HG03095 (cell line): Measurements from ENCODE around the gene PPFIA2.

ENCODE experiments used
- ATAC-seq: cut with Tn5 transposase; IDR thresholded peaks from one replicate; pipeline ENCODE4 v1.9.1; 2021; ENCODE audit warnings: moderate library complexity; ENCODE audit not compliant: unreplicated experiment

The PPFIA2 gene

GRCh38 chr12:81564237-81564636, 194.9 kb downstream of the PPFIA2 start:
- ATAC-seq, result no peak

GRCh38 chr12:81558031-81558430, 201.1 kb downstream of the PPFIA2 start:
- no peak for ATAC-seq

- ATAC-seq, result no peak
These were observed 212.3 kb downstream of the PPFIA2 start for GRCh38 chr12:81546811-81547210.

- ATAC-seq, result no peak
These were observed 215.5 kb downstream of the PPFIA2 start for GRCh38 chr12:81543621-81544139.

GRCh38 chr12:81542065-81543010, 216.8 kb downstream of the PPFIA2 start:
- ATAC-seq, result no peak

- ATAC-seq, result no peak
These were observed 218.0 kb downstream of the PPFIA2 start for GRCh38 chr12:81541121-81541520.

- no peak for ATAC-seq
These were observed 219.9 kb downstream of the PPFIA2 start for GRCh38 chr12:81539279-81539678.

- ATAC-seq, result no peak
These were observed 226.1 kb downstream of the PPFIA2 start for GRCh38 chr12:81533054-81533453.

- ATAC-seq, result no peak
These were observed 228.8 kb downstream of the PPFIA2 start for GRCh38 chr12:81530352-81530751.

- peak; percentile 64 for ATAC-seq
These were observed 238.8 kb downstream of the PPFIA2 start for GRCh38 chr12:81520064-81520945.

- no peak for ATAC-seq
These were observed 240.5 kb downstream of the PPFIA2 start for GRCh38 chr12:81518638-81519037.

GRCh38 chr12:81517296-81517695, 241.9 kb downstream of the PPFIA2 start:
- ATAC-seq, result no peak

- no peak for ATAC-seq
These were observed 256.0 kb downstream of the PPFIA2 start for GRCh38 chr12:81502912-81503695.

GRCh38 chr12:81500788-81501187, 258.4 kb downstream of the PPFIA2 start:
- no peak for ATAC-seq

- no peak for ATAC-seq
These were observed 259.3 kb downstream of the PPFIA2 start for GRCh38 chr12:81499809-81500208.

- ATAC-seq, result no peak
These were observed 266.9 kb downstream of the PPFIA2 start for GRCh38 chr12:81492131-81492720.

GRCh38 chr12:81472934-81473333, 286.2 kb downstream of the PPFIA2 start:
- no peak for ATAC-seq

GRCh38 chr12:81470923-81471322, 288.2 kb downstream of the PPFIA2 start:
- no peak for ATAC-seq

GRCh38 chr12:81468206-81468605, 290.9 kb downstream of the PPFIA2 start:
- ATAC-seq, result no peak

GRCh38 chr12:81465876-81466275, 293.3 kb downstream of the PPFIA2 start:
- ATAC-seq, result no peak
